HG03135 (cell line): ENCODE results near the gene IGHMBP2.

ENCODE experiments used
- ATAC-seq: cut with Tn5 transposase; IDR thresholded peaks from one replicate; pipeline ENCODE4 v1.9.1; 2021; ENCODE audit warnings: mild to moderate bottlenecking, moderate library complexity; ENCODE audit not compliant: unreplicated experiment

The IGHMBP2 gene

DNA sequence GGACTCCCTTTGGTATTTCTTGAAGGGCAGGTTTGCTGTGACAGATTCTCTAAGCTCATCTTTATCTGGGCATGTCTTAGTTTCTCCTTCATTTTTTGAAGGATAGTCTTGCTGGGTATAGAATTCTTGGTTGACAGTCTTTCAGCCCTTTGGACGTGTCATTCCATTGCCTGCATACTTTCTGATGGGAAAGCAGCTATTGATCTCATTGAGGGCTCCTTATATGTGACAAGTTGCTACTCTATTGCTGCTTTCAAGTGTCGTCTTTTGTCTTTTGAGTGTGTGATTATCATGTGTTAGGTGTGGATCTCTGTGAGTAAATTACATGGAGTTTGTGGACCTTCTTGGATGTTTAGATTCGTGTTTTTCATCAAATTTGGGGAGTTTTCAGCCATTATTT, 21.9 kb downstream of the IGHMBP2 start:
- ATAC-seq = no peak

DNA sequence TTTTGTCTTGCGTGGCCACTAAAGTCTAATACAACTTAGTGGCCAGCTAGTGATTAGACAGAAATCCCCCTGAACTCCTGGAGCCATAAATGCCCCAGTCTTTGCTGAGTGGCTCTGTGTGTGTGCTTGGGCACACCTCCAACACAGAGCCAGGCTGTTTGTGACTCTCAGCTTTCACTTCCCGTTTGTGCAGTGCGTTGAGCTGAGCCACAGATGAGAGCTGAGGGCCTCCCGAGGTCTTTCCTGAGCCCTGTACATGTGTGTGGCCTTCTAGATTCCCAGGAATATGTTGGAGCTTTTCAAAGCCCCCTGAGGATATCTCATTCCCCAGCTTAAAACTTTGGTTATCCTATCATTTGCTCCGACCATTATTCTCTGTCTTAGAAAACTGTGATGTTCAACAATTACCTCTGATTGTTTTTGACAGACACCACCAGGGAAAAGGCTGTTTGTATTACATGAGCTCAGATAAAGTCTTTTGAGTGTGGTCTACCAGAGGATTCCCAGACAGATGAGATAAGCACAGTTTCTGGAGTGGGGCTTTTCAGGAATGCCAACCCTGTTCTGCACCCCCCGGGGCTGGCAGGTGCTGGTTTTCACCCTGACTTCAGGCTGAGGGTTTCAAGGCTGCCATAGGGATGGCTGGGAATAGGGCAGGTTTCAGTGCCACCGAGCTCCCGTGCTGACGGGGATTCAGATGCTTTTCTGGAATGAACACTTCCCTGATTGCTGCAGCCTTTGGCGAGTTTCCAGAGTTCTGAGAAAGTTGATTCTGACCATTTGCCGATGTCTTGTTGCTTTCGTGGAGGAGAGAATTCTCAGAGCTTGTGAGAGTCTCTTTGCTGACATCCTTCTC, 23.8 kb downstream of the IGHMBP2 start:
- ATAC-seq = no peak

DNA sequence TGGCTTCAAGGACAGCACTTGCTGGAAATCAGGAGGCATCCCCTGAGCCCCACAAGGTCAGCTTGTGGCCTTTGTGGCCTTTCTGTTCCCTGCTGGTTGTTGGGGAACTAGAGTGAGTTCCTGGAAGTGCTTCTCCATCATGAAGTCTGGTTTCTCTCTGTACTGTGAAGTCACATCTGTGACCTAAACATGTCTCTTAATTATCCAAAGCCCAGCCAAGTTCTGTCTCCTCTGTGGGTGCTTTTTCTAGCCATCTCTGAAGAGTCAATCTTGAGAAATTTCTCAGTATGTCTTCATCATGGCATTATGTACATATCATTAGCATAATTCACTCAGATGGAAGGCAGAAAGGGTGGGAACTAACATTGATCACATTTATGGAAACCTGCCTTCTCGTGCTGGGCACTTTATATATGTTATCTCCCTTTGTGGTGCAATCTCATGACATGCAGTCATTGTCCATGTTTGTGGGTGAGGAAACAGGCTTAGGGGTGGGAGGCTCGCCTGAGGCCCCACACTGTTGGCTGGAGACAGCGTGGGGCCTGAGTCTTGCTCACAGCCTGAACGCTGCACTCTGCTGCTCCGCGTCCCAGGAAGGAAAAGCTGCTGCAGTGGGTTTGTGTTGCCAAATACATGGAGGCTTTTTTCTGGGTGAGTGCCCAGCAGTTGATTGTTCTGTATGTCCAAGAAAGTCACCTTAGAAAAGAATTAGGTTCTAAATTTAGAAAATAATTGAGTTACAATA, 24.6 kb downstream of the IGHMBP2 start:
- no peak for ATAC-seq

DNA sequence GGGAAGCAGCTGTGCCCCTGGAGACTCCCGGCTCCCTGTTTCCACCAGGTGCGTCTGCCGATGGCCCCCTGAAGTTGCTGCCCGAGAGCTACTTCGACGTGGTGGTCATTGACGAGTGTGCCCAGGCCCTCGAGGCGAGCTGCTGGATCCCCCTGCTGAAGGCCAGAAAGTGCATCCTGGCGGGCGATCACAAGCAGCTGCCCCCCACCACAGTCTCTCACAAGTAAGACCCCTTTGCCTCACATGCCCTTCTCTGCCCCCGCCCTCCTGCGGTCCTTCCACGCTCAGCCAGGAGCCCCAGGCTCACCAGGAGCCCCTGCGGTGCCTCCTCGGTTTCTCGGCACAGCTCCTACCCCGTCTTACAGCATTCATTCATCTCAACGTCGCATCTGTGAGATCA, 25.4 kb downstream of the IGHMBP2 start:
- no peak for ATAC-seq

DNA sequence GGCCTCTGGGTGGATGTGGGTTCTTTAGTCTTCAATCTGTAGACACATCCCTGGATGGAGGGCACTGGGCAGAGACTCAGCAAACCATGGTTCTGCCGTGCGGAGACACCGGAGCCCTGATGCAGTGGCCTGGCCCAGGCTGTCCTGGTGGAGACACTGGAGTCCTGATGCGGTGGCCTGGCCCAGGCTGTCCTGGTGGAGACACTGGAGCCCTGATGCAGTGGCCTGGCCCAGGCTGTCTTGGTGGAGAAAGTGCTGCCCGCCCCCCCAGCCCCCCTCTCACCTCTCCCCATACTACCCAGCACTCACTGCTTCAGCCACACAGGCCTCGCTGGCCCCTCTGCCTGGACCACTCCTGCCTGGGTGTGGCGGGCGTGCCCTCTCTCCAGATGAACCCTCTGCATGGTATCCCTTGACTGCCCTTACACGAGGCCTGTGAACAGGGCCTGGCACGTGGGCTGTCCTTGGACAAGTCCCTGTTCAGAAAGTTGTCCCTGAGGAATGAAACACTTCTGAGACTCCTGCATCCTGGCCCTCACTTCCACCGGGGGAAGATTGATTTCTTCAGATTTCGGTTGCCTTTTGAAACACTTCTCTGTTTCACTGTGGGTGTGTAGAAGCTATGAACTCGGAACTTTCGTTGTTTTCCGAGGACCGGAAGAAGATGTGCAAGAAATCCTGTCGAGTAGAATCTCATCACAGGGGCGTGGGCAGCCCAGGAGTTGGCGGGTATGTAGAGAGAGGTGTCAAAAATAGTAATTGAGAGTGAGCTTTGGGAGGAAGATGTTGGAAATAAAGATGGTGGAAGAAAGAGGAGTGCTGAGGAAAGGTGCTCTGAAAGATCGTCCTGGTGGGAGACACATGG, 26.2 kb downstream of the IGHMBP2 start:
- ATAC-seq = no peak

DNA sequence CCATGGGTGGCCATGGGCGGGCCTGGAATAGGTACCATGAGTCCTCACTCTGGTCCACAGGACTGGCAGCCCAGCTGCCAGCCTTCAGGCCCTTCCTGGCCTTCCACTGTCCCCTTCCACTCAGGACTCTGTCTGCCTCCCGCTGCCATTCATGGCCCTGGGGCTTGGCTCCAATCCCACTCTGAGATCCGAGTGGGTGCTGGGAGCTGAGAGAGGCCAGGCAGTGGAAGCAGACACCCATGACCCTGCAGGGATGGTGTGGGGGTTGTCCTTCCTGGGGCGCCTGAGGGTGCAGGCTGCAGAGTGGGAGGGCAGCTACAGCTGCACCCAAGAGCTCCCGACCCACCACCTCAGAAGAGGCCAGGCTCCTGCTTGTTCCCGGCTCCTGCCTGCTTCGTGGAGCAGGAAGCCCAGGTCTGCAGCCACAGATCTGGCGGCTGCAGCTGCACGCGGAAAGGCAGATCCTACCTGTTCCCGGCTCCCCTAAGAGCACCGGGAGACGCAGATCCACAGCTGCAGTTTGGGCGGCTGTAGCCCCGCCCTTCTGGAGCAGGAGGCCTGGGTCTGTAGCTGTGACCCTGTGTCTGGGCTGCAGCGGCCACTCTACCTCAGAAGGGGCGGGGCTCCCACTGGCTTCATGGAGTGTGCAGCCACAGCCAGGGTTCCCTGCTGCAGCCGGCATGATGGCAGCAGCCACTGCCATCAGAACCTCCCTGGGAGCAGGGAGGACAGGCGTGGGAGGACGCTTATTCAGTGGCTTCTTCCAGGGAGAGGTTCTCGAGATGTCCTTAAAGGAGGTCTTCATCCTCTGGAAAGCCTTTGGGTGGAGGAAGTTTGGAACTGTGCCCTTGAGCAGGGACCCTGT, 27.5 kb downstream of the IGHMBP2 start:
- no peak for ATAC-seq

DNA sequence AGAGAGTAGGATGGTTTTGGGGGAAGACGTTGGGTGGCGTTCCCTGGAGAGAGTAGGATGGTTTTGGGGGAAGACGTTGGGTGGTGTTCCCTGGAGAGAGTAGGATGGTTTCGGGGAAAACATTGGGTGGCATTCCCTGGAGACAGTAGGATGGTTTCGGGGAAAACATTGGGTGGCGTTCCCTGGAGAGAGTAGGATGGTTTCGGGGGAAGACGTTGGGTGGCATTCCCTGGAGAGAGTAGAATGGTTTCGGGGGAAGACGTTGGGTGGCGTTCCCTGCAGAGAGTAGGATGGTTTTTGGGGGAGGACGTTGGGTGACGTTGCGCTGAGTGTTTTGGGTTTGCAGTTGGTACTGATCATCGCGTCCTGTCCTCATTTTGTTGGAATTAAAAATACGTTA, 28.2 kb downstream of the IGHMBP2 start:
- no peak for ATAC-seq

DNA sequence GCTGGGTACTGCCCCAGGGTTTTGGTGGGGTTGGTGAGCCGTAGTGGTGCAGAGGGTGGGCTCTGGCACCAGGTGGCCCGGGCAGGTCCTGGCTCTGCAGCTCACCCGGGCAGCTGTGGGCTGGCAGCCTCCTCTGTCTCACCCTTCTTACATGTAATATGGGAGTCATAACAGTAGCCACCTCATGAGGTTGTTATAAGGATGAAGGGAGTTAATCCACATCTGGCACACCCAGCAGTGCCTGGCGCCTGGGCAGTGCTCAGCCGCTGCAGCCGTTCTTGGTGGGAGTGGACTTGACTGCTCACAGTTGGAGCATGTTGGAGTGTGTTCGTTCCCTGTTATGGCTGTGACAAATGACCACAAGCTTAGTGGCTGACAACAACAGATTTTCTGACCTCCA, 28.7 kb downstream of the IGHMBP2 start:
- ATAC-seq = no peak

DNA sequence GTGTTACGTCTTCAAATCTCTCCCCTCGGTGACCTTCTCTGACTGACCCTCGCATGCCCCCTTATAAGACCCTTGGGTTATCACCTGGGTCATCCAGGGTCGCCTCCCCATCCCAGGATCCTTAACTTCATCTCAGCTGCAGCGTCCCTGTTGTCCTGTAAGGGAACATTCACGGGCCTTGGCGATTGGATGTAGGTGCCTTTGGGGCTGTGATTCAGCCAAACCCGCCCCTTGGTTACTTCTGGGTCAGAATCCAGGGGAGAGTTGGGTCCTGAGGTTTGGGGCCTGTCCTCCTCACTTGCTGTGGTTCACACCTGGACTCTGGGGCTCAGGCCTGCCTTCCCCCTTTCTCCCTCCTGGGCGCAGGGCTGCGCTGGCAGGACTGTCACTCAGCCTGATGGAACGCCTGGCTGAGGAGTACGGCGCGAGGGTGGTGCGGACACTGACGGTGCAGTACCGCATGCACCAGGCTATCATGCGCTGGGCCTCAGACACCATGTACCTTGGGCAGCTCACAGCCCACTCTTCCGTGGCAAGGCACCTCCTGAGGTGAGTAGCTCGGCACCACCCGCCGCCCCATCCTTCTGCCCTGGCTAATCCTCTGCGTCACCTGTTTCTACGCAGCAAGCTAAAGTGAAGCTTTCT, 29.4 kb downstream of the IGHMBP2 start:
- ATAC-seq = no peak

DNA sequence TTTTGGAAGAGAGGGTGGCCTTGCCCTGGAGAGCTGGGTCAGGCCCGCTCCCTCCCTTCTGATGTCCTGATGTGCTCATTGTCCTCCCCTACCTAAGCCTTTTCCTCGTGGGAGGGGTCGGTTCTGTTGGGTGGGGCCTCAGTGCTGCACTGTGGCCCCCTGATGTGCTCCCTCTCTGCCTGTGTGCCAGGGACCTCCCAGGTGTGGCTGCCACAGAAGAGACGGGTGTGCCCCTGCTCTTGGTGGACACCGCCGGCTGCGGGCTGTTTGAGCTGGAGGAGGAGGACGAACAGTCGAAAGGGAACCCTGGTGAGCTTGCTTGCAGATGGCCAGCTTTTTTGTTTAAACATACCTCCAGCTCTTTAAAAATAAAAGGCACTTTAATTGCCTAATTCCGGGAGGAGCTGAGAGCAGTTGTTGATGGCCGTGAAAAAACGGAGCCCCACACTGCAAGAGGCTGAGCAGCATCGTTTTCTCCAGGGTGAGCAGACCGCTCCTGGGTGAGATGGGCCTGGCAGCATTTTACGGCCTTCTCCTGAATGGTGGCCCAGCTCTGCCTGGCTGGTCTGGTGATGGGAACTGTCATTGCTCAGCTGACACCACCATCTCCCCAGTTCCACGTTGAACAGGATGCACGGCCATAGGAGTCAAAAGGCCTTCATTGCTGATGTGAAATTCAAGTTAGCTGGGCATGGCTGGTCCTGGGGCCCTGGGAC, 30.1 kb downstream of the IGHMBP2 start:
- ATAC-seq = no peak

DNA sequence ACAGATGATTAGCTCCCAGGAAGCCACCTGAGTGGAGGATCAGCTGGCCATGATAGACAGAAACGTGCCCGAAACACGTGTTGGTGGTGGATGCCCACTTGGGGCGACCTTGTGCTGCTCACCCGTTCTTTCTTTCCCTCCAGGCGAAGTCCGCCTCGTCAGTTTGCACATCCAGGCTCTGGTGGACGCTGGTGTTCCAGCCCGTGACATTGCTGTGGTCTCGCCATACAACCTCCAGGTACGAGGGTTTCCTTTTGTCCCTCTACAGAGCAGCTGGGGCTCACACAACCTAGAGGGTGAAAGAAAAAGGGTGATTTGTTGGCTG, 30.6 kb downstream of the IGHMBP2 start:
- ATAC-seq = no peak

DNA sequence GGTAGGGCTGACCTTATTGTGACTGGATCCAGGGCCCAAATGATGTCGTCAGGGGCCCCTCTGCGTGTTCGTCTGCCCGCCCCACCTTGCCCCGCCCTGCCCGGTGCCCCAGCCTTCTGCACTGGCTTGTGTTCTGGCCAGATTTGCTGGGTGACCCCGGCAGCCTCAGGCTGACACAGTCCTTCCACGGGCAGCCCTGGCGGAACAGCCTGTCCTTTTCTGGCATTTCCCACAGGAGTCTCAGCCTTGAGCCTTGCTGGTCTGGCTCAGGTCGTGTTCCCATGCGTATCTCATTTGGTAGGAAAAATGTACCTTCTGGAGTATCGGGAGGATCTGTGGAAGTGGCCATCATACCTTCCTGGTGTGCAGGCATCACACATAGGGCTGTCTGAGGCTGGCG, 31.0 kb downstream of the IGHMBP2 start:
- no peak for ATAC-seq

DNA sequence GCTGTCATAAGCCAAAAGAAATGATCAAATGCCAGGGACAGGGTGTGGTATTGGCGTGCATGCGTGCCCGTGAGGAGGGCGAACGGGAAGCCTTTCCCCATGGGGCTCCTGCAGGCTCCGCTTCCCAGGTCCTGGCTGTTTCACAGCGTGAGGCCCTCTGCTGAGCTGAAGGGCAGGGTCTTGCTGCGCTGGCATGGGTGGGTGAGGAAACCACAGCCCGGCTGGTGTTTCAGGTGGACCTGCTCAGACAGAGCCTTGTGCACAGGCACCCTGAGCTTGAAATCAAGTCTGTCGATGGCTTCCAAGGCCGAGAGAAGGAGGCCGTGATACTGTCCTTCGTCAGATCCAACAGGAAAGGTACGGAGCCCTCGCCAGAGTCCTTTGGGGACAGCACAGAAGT, 31.4 kb downstream of the IGHMBP2 start:
- ATAC-seq = no peak

DNA sequence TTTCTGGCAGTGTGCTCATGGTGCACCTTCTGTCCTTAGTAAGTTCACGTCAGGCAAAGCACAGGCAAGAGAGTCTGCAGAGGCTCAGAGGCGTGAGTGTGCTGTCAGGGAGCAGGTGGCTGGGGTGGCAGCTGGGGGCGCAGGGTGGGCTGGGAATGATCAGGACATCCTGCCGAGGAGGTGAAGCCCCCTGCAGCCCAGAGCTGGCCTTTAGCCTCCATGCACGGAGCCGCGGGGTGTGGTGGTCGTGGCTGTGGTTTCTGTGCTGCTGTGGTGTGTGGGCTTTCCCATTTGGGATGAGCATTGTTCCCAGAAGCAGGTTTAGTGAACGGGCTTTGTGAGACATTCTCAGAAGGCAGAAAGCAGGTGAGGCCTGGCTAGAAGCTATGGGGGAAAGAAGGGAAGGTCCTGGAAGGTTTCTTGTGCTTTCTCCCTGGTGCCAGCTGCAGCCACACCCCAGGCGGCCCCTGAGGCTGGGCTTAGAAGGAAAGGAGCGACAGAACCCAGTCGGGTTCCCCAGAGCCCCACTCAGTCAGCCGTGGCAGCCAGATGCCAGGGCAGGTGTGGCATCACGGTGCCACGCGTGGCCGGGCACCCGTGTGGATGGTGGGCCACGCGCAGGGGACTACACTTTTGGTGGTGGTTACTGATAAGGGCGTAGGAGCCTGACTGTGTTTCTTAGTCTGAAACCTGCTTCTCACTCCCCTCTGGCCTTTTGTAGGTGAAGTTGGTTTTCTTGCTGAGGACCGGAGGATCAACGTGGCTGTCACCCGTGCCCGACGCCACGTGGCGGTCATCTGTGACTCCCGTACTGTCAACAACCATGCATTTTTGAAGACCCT, 32.0 kb downstream of the IGHMBP2 start:
- ATAC-seq = no peak

DNA sequence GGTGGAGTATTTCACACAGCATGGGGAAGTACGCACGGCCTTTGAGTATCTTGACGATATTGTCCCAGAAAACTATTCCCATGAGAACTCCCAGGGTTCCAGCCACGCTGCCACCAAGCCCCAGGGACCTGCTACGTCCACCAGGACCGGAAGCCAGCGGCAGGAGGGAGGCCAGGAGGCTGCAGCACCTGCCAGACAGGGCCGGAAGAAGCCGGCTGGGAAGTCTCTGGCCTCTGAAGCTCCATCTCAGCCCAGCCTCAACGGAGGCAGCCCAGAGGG, 32.6 kb downstream of the IGHMBP2 start:
- ATAC-seq = no peak

DNA sequence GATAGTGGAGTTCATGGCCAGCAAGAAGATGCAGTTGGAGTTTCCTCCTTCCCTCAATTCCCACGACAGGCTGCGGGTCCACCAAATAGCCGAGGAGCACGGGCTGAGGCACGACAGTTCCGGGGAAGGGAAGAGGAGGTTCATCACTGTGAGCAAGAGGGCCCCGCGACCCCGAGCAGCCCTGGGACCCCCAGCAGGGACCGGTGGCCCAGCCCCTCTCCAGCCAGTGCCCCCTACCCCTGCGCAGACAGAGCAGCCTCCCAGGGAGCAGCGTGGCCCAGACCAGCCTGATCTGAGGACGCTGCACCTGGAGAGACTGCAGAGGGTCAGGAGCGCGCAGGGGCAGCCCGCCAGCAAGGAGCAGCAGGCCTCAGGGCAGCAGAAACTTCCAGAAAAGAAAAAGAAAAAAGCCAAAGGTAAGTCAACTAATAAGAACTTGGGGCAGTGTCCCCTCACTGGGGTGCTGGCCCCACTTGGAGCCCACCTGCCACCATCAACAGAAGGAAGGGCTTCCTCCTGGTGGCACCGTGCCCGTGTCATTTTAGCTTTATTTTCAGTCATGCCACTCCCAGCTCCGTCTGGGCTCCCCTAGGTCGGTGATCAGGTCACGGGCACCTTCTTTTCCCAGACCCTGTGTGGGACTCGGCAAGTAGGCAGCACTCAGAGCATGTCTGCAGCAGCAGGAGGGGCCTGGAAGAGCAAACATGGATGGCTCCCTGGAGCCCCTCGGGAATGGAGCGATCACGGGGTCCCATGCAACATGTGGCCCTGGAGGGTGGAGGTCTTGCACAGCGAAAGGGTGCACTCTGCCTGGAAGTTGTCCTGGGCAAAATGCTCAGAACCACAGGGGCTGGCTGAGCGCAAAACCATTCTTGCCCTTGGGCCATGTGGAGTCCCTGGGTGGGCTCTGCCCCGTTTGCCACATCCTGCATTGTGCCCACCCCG, 33.3 kb downstream of the IGHMBP2 start:
- no peak for ATAC-seq

DNA sequence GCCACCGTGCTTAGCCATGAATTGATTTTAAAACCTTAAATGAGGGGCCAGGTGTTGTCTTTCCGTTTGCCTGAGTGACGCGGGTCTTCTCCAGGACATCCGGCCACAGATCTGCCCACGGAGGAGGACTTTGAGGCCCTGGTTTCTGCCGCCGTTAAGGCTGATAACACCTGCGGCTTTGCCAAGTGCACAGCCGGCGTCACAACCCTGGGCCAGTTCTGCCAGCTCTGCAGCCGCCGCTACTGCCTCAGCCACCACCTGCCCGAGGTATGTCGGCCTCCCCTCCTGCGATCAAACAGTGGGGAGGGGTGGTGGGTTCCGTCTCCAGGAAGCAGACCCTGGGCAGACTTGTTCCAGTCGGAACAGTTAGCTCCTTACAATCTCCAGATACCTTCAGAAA, 34.4 kb downstream of the IGHMBP2 start:
- no peak for ATAC-seq
